ENCODE data around the gene STH.

Gene STH

DNA sequence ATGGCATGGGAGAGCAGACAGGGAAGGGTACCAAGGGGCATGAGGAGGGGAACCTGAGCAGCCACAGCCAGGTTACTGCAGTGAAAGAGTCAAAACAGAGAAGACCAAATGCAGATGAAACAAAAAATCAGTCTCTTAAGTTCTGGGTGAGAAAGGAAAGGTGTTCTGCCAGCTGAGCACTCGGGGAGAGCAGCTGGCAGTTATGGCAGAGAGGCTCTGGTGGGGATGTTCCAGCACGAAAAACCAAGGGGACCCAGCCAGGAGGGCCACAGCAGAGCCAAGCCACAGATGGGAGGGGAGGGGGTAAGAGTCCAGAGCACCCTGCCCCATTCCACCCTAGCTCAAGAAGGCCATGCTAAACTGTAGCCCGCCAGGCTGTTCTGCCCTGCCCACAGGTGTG, 31.7 kb downstream of the STH start:
- H3K27ac ChIP-seq (ENCODE audit: low read length), result no peak overlapping the region
- peaks cover 6% of the 10 kb centered on the region for H3F3A ChIP-seq (ENCODE audit: insufficient read depth, low read length)
- H3K36me3 ChIP-seq (replicated peaks; ENCODE audit: insufficient read depth, low read length), result 0 out of 2 replicates have a peak, but pooled peaks cover 8% of the 10 kb centered on the region

GRCh38 chr17:46031440-46031839, 32.4 kb downstream of the STH start:
- Histone ChIP-seq H3K36me3 (replicated peaks; ENCODE audit: insufficient read depth, low read length) (0 out of 2 replicates have a peak, but pooled peaks cover 8% of the 10 kb centered on the region), H3K9ac (ENCODE audit: low read length) (no peak overlapping the region), H2AFZ (ENCODE audit: low read length) (no peak overlapping the region), H3K9me3 (replicated peaks; ENCODE audit: insufficient read depth, low read length) (no peaks in the 10 kb centered on the region), H3K79me2 (ENCODE audit: low read length) (no peaks in the 10 kb centered on the region), H3K4me1 (ENCODE audit: low read length) (peaks cover 21% of the 10 kb centered on the region), H3K4me3 (ENCODE audit: low read length) (no peak overlapping the region), H3F3A (ENCODE audit: insufficient read depth, low read length) (peaks cover 13% of the 10 kb centered on the region), H4K20me1 (ENCODE audit: insufficient read depth, low read length) (peaks cover 4% of the 10 kb centered on the region; the same call in 1 of the 2 replicates), H3K27me3 (replicated peaks; ENCODE audit: insufficient read depth, low read length) (no peaks in the 10 kb centered on the region), H3K9me2 (replicated peaks; ENCODE audit: insufficient read depth, low read length) (no peaks in the 10 kb centered on the region), H3K4me2 (ENCODE audit: low read depth, low read length) (no peak overlapping the region), H3K27ac (ENCODE audit: low read length) (no peak overlapping the region)
- no peak for DNase-seq
- no peak for TF ChIP-seq EZH2 (optimal IDR thresholded peaks at IDR 0.05; ENCODE audit: low read depth, low read length)
- TF ChIP-seq EZH2phosphoT487 (IDR thresholded peaks at IDR 0.05; ENCODE audit: low read length), result no peak
- no peak for TF ChIP-seq CTCF (IDR thresholded peaks at IDR 0.05; ENCODE audit: low read length)

More for the DNA sequence above, 31.7 kb downstream of the STH start:
- no peaks in the 10 kb centered on the region for H3K27me3 ChIP-seq (replicated peaks; ENCODE audit: insufficient read depth, low read length)
- H3K4me2 ChIP-seq (ENCODE audit: low read depth, low read length), result no peak overlapping the region
- no peak for TF ChIP-seq EZH2phosphoT487 (IDR thresholded peaks at IDR 0.05; ENCODE audit: low read length)
- H3K9me2 ChIP-seq (replicated peaks; ENCODE audit: insufficient read depth, low read length), result no peaks in the 10 kb centered on the region
- H4K20me1 ChIP-seq (ENCODE audit: insufficient read depth, low read length), result peaks cover 4% of the 10 kb centered on the region; the same call in 1 of the 2 replicates
- H2AFZ ChIP-seq (ENCODE audit: low read length), result no peak overlapping the region
- H3K9ac ChIP-seq (ENCODE audit: low read length), result no peak overlapping the region
- no peaks in the 10 kb centered on the region for H3K79me2 ChIP-seq (ENCODE audit: low read length)
- H3K9me3 ChIP-seq (replicated peaks; ENCODE audit: insufficient read depth, low read length), result no peaks in the 10 kb centered on the region
- H3K4me1 ChIP-seq (ENCODE audit: low read length), result peaks cover 14% of the 10 kb centered on the region
- H3K4me3 ChIP-seq (ENCODE audit: low read length), result no peak overlapping the region
- DNase-seq, result no peak

DNA sequence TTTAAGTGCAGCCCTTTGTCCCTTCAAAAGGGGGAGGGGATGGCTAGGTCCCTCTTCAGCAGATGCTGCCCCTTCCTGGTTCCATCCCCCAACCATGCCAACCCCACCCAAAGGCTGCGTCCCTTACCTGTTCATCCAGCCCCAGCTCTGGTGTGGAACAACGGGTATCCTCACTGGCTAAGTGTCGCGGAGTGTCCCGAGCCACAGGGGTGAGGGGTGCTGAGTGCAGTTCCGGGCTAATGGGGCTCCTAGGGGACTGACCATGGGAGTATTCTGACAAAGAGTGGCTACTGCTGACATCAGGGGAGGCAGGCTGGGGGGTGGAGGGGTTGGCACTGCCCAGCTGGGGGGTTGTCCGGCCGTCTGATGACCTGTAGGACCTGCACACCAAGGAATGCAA, 32.9 kb downstream of the STH start:
- peaks cover 4% of the 10 kb centered on the region; the same call in 1 of the 2 replicates for H4K20me1 ChIP-seq (ENCODE audit: insufficient read depth, low read length)
- H3K9ac ChIP-seq (ENCODE audit: low read length), result no peak overlapping the region
- no peaks in the 10 kb centered on the region for H3K9me2 ChIP-seq (replicated peaks; ENCODE audit: insufficient read depth, low read length)
- H3K4me3 ChIP-seq (ENCODE audit: low read length), result no peak overlapping the region
- H3K4me1 ChIP-seq (ENCODE audit: low read length), result peaks cover 25% of the 10 kb centered on the region
- 0 out of 2 replicates have a peak, but pooled peaks cover 8% of the 10 kb centered on the region for H3K36me3 ChIP-seq (replicated peaks; ENCODE audit: insufficient read depth, low read length)
- H3F3A ChIP-seq (ENCODE audit: insufficient read depth, low read length), result peaks cover 15% of the 10 kb centered on the region
- H2AFZ ChIP-seq (ENCODE audit: low read length), result no peak overlapping the region
- H3K27ac ChIP-seq (ENCODE audit: low read length), result no peak overlapping the region
- TF ChIP-seq EZH2 (optimal IDR thresholded peaks at IDR 0.05; ENCODE audit: low read depth, low read length) (no peak), EZH2phosphoT487 (IDR thresholded peaks at IDR 0.05; ENCODE audit: low read length) (no peak), CTCF (IDR thresholded peaks at IDR 0.05; ENCODE audit: low read length) (no peak)
- H3K79me2 ChIP-seq (ENCODE audit: low read length), result no peaks in the 10 kb centered on the region
- no peak for DNase-seq
- no peaks in the 10 kb centered on the region for H3K9me3 ChIP-seq (replicated peaks; ENCODE audit: insufficient read depth, low read length)
- no peaks in the 10 kb centered on the region for H3K27me3 ChIP-seq (replicated peaks; ENCODE audit: insufficient read depth, low read length)
- H3K4me2 ChIP-seq (ENCODE audit: low read depth, low read length), result no peak overlapping the region

DNA sequence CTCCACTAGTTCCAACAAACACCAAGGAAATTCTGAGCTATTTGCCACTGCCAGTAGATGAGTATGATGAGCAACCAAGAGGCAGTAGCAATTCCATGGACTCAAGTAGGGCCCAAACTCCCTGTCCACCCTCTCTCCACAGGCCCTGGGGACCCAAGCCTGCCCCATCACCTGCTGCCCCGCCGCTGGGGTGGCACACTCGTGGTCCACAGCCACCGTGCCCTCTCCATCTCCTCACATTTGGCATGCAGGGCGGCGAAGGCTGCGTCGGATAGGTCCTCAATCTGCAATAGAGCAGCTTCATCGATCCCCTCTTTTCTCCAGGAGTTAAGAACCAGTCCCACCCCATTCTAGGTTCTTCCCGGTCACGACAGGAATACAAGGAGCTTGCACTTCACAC, 33.9 kb downstream of the STH start:
- 0 out of 2 replicates have a peak, but pooled peaks cover 8% of the 10 kb centered on the region for H3K36me3 ChIP-seq (replicated peaks; ENCODE audit: insufficient read depth, low read length)
- no peaks in the 10 kb centered on the region for H3K79me2 ChIP-seq (ENCODE audit: low read length)
- peaks cover 28% of the 10 kb centered on the region for H3K4me1 ChIP-seq (ENCODE audit: low read length)
- H3F3A ChIP-seq (ENCODE audit: insufficient read depth, low read length), result peaks cover 15% of the 10 kb centered on the region
- no peak for DNase-seq
- no peaks in the 10 kb centered on the region for H3K9me2 ChIP-seq (replicated peaks; ENCODE audit: insufficient read depth, low read length)
- H3K9ac ChIP-seq (ENCODE audit: low read length), result no peak overlapping the region
- no peaks in the 10 kb centered on the region for H3K27me3 ChIP-seq (replicated peaks; ENCODE audit: insufficient read depth, low read length)
- no peak overlapping the region for H3K27ac ChIP-seq (ENCODE audit: low read length)
- no peak for TF ChIP-seq EZH2phosphoT487 (IDR thresholded peaks at IDR 0.05; ENCODE audit: low read length)
- TF ChIP-seq EZH2 (optimal IDR thresholded peaks at IDR 0.05; ENCODE audit: low read depth, low read length), result no peak
- no peak for TF ChIP-seq CTCF (IDR thresholded peaks at IDR 0.05; ENCODE audit: low read length)
- no peak overlapping the region for H3K4me3 ChIP-seq (ENCODE audit: low read length)
- no peak overlapping the region for H2AFZ ChIP-seq (ENCODE audit: low read length)
- no peak overlapping the region for H3K4me2 ChIP-seq (ENCODE audit: low read depth, low read length)
- peaks cover 4% of the 10 kb centered on the region; the same call in 1 of the 2 replicates for H4K20me1 ChIP-seq (ENCODE audit: insufficient read depth, low read length)
- no peaks in the 10 kb centered on the region for H3K9me3 ChIP-seq (replicated peaks; ENCODE audit: insufficient read depth, low read length)
